ENCODE results near the gene CHST4. TPM values are rescaled to one million over a fixed set of nuclear protein-coding genes. Genes with fewer than 3 reads are reported as not detected.

CHST4 gene
- polyA plus RNA-seq, 1 donor (not counting 4 experiments of a cell fraction or from before 2014, with no cell fraction given): 0.14 TPM

DNA sequence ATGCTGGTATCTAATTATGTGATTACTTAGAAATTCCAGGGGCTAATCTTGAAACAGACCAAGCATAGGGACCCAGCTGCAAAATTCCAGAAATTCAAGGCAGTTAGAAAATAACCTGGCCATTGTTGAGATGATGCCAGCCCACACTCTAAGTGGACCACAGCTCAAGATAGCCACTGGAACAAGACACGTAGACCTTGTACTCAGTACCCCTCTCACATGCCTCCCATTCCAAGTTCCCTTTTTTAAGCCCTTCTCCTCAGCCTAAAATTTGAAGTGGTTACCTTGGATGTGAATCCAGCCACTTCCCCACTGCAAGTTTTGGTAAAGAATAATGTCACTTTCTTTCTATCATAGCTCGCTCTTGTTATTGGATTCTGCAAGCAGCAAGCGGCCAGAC is 33.0 kb upstream of the CHST4 start:
- no peaks in the 10 kb centered on the region for H3K9me3 ChIP-seq (ENCODE audit: control insufficient read depth, low read depth, low read length)
- no peaks in the 10 kb centered on the region for H3K79me2 ChIP-seq (ENCODE audit: control insufficient read depth, insufficient read depth, low read length)
- no peak overlapping the region for H2AFZ ChIP-seq (ENCODE audit: control insufficient read depth, low read length)
- no peak overlapping the region for H3K27ac ChIP-seq (ENCODE audit: control insufficient read depth, insufficient read depth, low read length)
- no peaks in the 10 kb centered on the region for H4K20me1 ChIP-seq (ENCODE audit: control insufficient read depth, extremely low read depth, insufficient read depth, low read length)
- no peak overlapping the region for H3K9ac ChIP-seq (ENCODE audit: control insufficient read depth, extremely low read depth, insufficient read depth, low read length)
- dilution Hi-C loops (cut with MboI; ENCODE audit: extremely low pct_ligation_motif_present, low sequenced_read_pairs): no loop called here
- H3K27me3 ChIP-seq (ENCODE audit: control insufficient read depth, extremely low read depth, insufficient read depth, low read length): no peaks in the 10 kb centered on the region
- no peaks in the 10 kb centered on the region for H3K36me3 ChIP-seq (ENCODE audit: control insufficient read depth in 2 of 2, extremely low read depth in 1 of 2, insufficient read depth in 2 of 2, low read length in 2 of 2)
- no peaks in the 10 kb centered on the region for H3K9me1 ChIP-seq (ENCODE audit: control insufficient read depth, extremely low read depth, insufficient read depth, low read length)
- TF ChIP-seq, protein P1, sequence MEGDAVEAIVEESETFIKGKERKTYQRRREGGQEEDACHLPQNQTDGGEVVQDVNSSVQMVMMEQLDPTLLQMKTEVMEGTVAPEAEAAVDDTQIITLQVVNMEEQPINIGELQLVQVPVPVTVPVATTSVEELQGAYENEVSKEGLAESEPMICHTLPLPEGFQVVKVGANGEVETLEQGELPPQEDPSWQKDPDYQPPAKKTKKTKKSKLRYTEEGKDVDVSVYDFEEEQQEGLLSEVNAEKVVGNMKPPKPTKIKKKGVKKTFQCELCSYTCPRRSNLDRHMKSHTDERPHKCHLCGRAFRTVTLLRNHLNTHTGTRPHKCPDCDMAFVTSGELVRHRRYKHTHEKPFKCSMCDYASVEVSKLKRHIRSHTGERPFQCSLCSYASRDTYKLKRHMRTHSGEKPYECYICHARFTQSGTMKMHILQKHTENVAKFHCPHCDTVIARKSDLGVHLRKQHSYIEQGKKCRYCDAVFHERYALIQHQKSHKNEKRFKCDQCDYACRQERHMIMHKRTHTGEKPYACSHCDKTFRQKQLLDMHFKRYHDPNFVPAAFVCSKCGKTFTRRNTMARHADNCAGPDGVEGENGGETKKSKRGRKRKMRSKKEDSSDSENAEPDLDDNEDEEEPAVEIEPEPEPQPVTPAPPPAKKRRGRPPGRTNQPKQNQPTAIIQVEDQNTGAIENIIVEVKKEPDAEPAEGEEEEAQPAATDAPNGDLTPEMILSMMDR (optimal IDR thresholded peaks at IDR 0.05 in 1 of 3, IDR thresholded peaks at IDR 0.05 in 1 of 3, conservative IDR thresholded peaks at IDR 0.05 in 1 of 3; ENCODE audit: extremely low read depth in 1 of 3, insufficient read depth in 2 of 3, low read length in 3 of 3): no peak
- no peak for TF ChIP-seq EZH2 (IDR thresholded peaks at IDR 0.05; ENCODE audit: low read length)
- H3K4me2 ChIP-seq (ENCODE audit: control insufficient read depth, extremely low read depth, insufficient read depth, low read depth, low read length): no peak overlapping the region
- no peaks in the 10 kb centered on the region for H3K4me1 ChIP-seq (ENCODE audit: control insufficient read depth, extremely low read depth, insufficient read depth, low read length)
- FAIRE-seq (no peak), DNase-seq (ENCODE audit: low read depth, low spot score) (no peak)
- no peak overlapping the region for H3K4me3 ChIP-seq (ENCODE audit: control insufficient read depth in 2 of 3, extremely low read depth in 1 of 3, insufficient read depth in 2 of 3, low read depth in 1 of 3, low read length in 3 of 3)

DNA sequence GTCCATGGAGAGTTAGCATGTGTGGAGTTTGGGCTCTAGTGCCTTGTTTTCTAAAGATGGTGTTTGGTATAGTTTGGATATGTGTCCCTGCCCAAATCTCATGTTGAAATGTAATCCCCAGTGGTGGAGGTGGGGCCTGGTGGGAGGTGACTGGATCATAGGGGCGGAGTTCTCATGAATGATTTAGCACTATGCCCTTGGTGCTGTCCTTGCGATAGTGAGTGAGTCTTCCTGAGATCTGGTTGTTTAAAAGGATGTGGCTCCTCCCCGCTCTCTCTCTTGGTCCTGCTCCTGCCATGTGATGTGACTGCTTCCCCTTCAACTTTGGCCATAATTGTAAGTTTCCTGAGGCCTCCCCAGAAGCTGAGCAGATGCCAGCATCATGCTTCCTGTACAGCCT is 28.2 kb upstream of the CHST4 start:
- Histone ChIP-seq H2AFZ (ENCODE audit: control insufficient read depth, low read length) (no peak overlapping the region), H3K36me3 (ENCODE audit: control insufficient read depth in 2 of 2, extremely low read depth in 1 of 2, insufficient read depth in 2 of 2, low read length in 2 of 2) (no peaks in the 10 kb centered on the region), H3K9me3 (ENCODE audit: control insufficient read depth, low read depth, low read length) (no peaks in the 10 kb centered on the region), H4K20me1 (ENCODE audit: control insufficient read depth, extremely low read depth, insufficient read depth, low read length) (no peaks in the 10 kb centered on the region), H3K9me1 (ENCODE audit: control insufficient read depth, extremely low read depth, insufficient read depth, low read length) (no peaks in the 10 kb centered on the region), H3K27ac (ENCODE audit: control insufficient read depth, insufficient read depth, low read length) (no peak overlapping the region), H3K4me1 (ENCODE audit: control insufficient read depth, extremely low read depth, insufficient read depth, low read length) (no peaks in the 10 kb centered on the region), H3K9ac (ENCODE audit: control insufficient read depth, extremely low read depth, insufficient read depth, low read length) (no peak overlapping the region), H3K4me2 (ENCODE audit: control insufficient read depth, extremely low read depth, insufficient read depth, low read depth, low read length) (no peak overlapping the region), H3K4me3 (ENCODE audit: control insufficient read depth in 2 of 3, extremely low read depth in 1 of 3, insufficient read depth in 2 of 3, low read depth in 1 of 3, low read length in 3 of 3) (no peak overlapping the region), H3K27me3 (ENCODE audit: control insufficient read depth, extremely low read depth, insufficient read depth, low read length) (no peaks in the 10 kb centered on the region), H3K79me2 (ENCODE audit: control insufficient read depth, insufficient read depth, low read length) (no peaks in the 10 kb centered on the region)
- dilution Hi-C loops (cut with MboI; ENCODE audit: extremely low pct_ligation_motif_present, low sequenced_read_pairs): no loop called here
- no peak for FAIRE-seq
- TF ChIP-seq EZH2 (IDR thresholded peaks at IDR 0.05; ENCODE audit: low read length): no peak
- TF ChIP-seq, protein P1 (optimal IDR thresholded peaks at IDR 0.05 in 1 of 3, IDR thresholded peaks at IDR 0.05 in 1 of 3, conservative IDR thresholded peaks at IDR 0.05 in 1 of 3; ENCODE audit: extremely low read depth in 1 of 3, insufficient read depth in 2 of 3, low read length in 3 of 3): no peak
- DNase-seq (ENCODE audit: low read depth, low spot score): no peak
